SH-SY5Y (cell line): ENCODE data around the gene ERH.

Experiments used
- GATA2 ChIP-seq: IDR thresholded peaks from 2 replicates; pipeline ENCODE4 v1.6.1; 2011; ENCODE audit warnings: mild to moderate bottlenecking, low read depth, low read length
- GATA3 ChIP-seq: IDR thresholded peaks from 2 replicates; pipeline ENCODE4 v1.6.1; 2011; ENCODE audit warnings: low read depth, mild to moderate bottlenecking, low read length, moderate library complexity

DNA sequence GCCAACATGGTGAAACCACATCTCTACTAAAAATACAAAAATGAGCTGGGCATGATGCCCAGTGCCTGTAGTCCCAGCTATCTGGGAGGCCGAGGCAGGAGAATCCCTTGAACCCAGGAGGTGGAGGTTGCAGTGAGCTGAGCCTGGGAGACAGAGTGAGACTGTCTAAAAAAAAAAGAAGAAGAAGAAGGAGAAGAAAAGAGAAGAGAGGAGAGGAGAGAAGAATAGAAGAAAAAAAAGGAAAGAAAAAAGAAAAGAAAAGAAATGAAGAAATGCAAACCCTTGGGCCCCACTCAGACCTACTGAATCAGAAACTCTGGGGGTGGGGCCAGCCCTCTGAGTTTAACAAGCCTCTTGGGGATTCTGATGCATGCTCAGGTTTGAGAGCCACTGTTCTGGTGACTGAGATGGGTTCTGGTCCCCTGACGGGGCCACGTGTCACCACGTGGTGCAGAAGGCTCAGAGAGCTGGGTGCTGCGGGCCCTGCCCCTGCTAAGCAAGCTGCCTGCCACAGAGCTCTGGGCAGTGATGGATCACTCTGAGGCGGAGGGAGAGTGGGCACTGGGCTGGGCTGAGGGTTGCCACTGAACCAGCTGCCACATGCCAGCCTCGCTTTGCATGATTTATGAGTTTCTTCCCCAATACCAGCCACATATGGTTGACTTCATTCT is 37.5 kb downstream of the ERH start:
- TF ChIP-seq GATA2 (no peak), GATA3 (no peak)
